NCI-H524 treated with DMSO at 0.1 percent for 48 hours (cell line): Measurements from ENCODE around the gene HECW1.

Experiments
- DNase-seq: peaks from one replicate; lab custom pipeline; 2025; lab: John Stamatoyannopoulos, UW

HECW1 gene

DNA sequence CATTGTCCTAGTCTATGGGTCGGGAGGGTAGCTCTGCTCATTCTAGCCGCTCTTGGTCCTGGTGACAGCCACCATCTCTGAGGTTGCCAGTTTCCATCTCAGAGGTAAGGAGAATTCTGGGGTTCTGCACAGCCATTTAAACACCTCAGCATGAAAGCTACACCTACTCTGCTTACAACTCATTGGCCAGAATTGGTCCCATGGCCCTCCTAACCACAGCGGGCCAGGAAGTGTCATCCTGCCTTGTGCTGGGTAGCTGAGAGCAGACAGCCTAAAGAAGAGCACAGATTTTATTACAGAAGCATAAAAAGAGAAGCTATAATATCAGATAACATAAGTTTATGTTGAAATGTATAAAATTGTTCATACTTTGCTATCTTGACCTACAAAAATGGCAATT is 152.7 kb downstream of the HECW1 start:
- no peak for DNase-seq

DNA sequence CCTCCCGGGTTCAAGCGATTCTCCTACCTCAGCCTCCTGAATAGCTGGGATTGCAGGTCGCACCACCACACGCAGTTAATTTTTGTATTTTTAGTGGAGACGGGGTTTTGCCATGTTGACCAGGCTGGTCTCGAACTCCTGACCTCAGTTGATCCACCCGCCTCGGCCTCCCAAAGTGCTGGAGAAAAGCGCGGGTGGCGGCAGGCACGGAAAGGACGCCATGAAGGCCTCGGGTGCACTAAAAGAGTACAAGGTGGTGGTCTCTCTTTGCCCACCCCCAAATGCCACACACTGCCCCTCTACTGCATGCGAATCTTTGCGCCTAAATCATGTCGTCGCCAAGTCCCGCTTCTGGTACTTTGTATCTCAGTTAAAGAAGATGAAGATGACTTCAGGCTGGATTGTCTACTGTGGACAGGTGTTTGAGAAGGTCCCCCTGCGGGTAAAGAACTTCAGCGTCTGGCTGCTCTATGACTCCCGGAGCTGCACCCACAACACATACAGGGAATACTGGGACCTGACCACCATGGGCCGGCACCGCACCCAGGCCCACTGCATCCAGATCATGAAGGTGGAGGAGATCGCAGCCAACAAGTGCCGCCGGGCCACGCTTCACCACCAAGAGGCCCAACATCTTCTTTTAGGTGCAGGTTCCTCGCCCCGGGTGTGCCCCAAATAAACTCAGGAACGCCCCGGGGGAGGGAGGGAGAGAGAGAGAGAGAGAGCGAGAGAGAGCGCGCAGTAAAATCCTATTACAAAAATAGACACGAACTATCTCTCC is 161.7 kb downstream of the HECW1 start:
- no peak for DNase-seq

DNA sequence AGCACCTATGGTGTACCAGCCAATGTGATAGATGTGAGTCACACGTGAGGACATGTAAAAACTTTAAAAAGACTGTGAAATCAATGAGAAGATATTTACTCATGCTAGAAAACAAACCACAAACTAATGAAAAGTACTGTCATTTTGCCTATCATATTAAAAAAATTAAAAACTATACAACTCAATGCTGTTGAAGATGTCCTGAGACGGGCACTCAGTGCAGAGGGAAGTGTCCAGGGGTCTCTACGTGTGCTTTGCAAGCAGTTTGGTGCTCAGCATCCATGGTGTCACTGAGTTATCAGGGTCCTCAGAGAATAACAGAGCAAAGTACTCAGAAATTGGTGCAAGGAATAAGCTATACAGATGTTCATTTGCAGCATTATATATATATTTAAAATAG is 162.3 kb downstream of the HECW1 start:
- DNase-seq = no peak

DNA sequence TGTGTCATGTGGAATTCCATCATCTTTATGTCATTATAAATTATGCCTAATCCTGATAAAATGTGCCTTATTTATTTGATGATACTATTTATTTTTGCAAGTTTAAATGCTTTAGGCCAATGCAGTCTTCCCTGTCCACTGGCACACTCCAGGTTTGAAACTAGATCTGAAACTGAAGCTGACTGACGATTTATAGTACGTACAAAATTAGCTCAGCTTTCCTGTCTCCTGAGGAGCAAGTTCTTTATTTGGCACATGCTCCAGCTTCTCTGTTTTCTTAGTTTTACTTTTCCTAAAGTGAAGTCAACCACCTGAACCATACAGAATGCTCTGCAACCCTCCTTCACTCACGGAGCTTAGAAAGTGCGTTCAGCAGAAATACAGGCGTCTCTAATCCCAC is 164.1 kb downstream of the HECW1 start:
- no peak for DNase-seq

DNA sequence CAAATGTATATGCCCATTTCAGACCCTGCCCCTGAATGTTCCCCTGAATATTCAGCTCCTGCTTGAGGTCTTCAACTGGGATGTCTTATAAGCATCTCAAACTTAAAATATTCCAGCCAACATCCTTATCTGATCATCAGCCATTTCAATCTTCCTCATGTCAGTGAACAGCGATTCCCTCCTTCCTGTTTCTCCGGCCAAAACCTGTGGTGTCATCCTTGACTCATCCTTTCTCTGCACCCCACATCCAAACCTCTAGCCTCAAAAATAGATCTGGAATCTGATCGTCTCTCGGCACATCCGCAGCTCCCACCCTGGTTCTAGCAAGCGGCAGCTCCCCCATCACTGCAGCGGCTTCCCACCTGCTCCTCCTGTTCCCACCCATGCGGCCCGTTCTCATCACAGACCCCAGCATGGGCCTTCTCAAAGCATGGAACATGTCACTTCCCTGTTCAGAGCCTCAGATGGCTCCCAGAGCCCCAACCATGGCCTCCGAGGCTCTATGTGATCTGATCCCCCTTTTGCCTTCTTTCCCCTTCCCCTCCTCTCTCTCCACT is 165.7 kb downstream of the HECW1 start:
- DNase-seq = no peak

DNA sequence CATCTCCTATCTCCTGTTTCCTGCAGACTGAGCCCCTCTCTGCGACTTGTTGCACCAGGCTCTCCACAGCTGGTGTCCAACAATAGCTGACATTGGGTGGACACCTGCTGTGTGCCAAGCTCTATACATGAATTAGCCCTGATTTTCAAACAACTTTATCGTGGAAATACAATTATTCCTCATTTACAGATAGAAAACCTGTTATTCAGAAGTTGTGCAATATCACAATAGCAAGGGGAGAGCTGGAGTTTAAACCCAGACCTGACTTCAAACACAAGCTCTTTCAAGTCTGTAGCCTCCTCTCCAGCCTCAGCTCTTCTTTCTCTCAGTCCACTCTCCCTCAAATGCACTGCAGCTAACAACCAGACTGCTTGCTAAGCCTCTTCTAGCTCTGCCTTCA is 168.8 kb downstream of the HECW1 start:
- no peak for DNase-seq

DNA sequence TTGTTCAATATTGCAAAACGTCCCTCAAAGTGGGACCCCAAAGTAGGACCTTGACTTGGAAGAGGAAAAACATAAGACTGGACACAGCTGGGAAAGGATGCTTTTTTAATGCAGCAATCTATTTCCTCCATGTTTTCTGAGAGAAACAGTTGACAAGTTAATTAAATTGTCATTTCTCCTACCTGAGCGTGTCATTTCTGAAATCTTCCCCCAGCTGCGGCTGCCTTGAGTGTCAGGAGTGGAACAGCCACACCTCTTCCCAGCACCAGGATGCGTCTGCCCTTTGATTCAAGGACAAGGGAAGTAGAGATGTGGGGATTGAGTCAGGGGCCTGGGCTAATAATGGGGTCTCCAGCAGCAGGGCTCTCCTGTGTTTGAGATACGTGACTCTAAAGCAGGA is 171.3 kb downstream of the HECW1 start:
- DNase-seq = no peak

DNA sequence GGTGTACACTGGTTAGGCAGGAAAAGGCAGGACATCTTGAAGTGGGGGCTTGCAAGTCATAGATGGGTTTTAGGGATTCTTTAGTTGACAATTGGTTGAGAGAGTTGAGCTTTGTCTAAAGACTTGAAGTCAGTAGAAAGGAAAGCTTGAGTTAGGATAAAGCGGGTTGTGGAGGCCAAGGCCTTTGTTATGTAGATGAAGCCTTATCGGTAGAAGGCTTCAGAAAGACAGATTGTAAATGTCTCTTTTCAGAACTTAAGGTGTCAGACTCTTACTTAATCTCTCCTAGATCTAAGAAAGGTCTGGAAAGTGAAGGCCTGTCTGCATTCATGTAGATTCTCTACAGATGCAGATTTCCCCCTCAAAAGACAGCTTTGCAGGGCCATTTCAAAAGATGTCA is 177.4 kb downstream of the HECW1 start:
- no peak for DNase-seq

DNA sequence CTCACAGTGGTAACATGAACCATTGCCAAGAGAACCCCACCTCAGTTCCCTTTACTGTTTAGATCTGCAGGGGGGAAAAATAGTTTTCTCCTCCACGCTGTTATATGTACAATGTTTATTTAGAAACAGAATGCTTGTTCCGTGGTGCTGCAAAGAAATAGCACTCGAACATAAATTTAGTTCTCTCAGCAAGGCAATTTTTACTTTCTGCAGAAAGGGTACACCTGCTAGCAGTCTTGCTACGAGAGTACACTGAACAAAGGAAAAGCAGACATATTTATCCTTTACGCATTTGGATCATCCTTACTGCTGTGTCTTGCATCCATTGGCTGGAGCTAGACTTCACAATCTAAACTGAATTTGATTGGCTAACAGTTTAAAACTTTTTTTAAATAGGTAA is 178.5 kb downstream of the HECW1 start:
- DNase-seq = no peak

DNA sequence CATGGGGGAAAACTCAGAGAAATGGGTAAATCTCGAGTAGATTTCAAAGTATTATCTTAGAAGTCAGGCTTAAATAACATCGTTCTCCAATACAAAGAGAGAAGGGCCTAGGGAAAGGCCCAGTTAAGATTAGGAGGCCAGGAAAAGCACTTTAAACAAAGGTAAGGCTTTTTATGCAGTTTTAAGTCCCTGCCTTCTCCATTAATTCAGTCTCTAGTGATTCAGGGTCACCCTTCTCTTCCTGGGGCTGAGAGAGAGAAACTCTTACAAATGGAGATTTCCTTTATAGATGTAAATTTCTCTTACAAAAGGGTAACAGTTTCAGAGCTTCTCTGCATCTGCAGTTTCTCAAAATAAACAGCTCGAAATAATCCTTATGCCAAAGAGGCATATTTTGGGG is 179.3 kb downstream of the HECW1 start:
- DNase-seq = no peak

DNA sequence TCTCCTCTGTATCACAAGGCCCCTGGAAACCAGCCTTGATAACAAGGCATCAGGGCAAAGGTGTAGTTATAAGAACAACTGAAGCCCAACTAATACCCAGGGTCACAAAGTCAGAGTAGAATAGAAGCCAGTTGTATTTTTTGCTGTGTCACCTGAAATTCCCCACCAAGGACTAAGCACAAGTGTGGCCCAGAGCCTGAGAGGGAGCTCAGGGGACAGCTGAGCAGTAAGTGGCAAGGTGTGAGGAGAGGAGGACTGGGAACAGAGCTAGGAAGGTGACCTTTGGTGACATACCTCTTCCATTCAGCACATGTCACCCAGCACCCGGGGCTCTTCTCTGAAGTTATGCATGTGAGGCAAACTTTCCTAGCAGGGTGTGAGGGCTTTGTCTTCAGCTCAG is 179.9 kb downstream of the HECW1 start:
- no peak for DNase-seq

DNA sequence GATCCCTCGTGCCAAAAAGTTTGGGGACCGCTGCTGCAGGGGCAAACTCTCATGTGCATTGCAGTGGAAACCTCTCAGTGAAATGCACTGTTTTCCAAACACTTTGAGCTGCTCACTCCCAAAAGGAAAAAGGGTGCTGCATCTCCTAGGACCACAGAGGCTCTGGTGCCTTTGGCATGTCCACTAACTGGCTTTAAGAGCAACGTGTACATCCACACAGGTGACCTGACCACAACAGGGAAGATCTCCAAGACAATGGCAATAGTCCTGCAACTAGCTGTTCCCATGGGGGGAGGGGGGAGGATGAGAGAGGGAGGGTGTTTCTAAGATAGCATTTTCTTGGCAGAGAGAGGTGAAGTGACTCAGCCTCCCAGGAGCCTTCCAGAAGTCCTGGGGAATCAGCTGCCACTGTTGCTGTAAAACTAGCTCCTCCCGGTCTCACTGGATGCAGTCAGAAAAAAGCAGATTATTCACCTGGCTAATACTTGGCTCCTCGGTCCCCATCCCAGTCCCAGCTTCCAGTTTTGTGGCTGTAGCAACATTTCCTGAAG is 181.7 kb downstream of the HECW1 start:
- DNase-seq = no peak

DNA sequence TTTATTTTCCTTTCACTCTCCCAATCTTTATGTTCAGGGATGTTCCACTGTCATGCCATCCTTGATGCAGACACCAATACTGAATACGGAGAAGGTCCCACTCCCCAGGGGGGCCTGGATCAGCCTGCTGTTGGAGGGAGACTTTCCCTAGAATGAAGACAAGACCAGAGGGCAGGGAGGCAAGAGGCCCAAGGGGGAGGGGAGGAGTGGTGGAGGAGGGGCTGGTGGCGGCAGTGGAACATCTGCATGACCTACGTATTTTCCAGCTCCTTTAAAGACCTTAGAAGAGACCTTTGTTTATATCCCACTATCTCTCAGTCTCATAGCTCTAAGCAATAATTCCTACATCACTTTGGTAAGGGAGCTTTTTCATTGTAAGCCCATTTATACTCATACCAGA is 183.0 kb downstream of the HECW1 start:
- no peak for DNase-seq

DNA sequence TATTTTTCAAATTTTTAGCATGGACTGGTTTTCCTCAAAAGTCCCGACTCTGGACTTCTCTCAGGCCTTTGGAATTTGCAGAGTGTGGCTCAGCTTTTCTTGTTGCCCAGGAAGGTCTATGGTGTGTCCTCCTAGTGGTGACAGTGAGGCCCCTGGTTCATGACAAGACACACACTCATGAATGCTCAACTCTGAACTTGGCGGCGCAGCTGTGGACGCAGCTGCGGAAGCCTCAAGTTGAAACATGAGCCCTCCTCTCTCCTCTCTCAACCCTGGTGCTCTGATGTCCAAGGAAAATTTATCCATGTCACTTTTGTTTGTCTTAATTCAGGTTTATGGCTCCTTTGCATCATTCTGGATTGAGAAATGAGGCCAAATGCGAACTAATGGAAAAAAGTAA is 183.9 kb downstream of the HECW1 start:
- DNase-seq = no peak

DNA sequence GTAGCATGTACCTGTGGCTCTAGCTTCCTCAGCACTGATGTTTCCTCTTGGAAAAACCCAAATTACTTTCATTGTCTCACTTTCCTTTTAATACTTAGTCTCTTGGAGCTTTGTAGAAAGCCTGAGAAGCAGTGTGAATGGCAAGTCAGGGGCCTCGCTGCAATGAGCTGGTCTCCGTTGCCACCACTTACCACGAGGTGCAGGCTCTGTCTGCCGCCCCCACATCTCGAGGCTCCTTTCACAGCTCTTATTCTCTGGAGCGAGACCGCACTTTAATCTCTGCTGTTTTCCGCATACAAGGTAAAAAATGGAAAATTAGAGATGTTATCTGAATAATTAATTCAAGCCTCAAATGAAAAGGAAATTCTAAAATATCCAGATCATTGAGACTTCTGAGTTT is 186.2 kb downstream of the HECW1 start:
- DNase-seq = no peak

DNA sequence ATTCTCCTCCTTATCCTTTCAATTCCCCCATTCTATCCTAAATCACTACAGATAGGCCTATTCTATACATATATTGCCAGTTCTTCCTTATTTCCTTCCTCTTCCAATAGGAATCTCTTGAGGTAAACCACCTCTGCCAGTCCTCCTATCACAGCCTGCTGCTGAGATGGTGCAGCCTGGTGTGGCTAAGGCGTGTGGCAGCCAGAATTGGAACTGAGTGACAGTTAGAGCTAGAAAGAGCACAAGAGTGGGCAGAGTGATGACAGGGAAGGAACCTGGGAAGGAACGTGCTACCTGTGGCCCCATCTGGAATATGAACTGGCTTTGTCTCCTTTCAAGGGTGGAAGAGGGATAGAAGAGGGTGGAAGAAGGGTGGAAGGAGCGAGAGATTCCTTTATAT is 187.7 kb downstream of the HECW1 start:
- no peak for DNase-seq

DNA sequence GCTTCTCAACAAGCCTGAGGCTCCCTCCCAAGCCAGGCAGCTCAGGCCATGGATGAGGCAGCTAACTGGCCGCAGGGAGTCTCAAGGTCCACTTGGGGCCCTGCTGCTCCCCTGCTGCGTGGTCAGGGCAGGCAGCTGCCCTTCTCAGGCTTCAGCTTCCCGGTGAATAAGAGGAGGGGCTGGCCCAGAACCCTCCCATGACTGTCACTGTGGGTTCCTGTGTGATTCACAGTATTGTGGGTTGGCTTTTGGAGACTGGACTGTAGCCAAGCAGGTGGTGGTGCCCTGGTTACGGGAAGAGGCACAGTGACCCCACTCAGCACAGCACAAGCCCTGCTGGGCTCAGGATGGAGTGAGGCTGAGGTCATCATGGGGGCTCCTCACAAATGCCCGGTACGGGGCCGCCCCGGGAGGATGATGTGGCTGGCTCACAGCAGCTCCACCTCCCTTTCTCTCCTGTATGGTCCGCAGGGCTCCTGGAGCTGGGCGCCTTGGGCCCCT is 189.8 kb downstream of the HECW1 start:
- DNase-seq = no peak

DNA sequence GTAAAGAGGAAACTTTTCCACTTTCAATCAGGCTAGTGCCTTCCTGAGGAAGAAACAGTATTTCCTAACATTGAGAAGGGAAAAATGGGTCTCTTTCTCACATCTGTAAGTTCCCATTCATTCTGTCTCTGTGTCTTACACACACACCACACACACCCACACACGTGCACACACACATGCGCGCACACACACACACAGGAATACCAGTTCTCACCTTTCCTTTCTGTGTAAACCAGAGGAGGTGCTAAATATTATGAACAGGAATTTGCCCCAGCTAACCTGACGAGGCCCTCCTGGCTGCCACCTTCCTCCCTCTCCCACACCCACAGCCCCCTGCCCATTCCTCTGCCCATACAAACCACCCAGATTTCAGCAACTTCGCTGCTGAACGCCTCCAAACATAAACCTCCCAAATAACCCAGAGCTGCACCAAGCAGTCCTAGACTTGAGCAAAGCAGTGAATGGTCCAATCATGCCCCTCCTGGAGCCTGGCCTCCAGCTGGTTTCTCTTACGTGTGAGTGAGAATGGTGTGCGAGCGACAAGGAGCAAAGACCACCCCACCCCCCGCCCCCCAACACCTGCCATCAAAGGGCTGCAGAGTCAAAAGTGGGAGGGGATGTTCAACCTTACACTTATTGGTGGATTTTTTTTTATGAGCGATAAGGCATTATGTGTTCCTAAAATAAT is 190.5 kb downstream of the HECW1 start:
- no peak for DNase-seq

DNA sequence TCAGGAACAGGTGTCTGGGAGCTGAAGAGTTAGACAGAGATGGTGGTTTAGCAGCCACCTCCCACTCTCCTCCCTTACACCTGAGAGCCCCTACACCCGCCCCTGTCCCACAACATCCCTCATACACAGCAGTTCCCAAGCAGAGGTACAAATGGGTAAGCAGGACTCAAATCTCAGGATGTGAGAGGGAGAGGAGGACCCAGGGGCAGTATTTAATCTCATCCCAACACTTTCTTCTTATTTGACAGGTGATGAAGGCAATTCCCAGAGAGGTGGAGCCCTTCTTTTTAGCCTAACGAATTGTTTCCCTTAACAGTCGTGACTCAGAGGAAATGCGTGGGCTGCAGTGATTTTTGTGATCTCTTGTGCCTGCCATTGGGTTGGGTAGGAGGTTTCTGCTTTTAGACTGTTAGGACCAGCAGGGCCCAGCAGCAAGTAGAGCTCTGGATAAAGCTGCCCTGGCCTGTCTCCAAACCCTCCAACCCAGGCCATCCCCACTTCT is 191.3 kb downstream of the HECW1 start:
- DNase-seq = no peak

DNA sequence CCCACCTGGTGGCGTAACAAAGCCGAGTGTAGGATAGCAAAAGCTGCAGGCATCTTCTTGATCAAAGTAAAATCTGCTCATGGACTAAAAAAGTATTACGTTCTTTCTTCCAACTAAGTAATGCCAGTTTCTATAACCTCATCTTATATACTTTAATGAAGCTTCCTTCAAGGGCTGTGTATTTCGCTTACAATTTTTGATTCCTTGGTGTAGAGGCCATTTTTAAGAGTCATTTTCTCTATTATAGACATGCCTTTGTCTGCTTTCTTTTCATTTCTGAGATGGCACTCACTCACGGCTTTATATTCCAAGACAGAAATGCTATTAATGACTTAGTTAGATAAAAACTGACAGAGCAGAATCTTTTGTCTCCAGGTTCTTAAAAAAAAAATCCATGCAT is 194.0 kb downstream of the HECW1 start:
- DNase-seq = no peak

DNA sequence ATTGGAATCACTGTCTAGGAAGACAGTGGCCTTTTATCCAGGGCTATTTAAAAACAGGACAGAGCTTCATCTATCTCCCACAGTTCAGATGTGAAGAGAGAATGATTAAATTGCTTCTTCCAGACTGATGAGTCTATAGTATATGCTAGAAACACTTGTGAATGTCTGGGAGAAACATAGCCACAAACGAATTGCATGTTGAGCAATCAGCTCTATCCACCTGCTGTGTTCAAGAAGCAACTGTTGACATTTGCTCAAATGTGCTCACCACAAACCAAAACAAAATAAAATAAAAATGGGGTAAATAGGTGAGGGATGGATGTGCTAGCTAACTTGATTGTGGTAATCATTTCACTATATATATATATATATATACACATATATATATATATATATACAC is 195.1 kb downstream of the HECW1 start:
- no peak for DNase-seq

DNA sequence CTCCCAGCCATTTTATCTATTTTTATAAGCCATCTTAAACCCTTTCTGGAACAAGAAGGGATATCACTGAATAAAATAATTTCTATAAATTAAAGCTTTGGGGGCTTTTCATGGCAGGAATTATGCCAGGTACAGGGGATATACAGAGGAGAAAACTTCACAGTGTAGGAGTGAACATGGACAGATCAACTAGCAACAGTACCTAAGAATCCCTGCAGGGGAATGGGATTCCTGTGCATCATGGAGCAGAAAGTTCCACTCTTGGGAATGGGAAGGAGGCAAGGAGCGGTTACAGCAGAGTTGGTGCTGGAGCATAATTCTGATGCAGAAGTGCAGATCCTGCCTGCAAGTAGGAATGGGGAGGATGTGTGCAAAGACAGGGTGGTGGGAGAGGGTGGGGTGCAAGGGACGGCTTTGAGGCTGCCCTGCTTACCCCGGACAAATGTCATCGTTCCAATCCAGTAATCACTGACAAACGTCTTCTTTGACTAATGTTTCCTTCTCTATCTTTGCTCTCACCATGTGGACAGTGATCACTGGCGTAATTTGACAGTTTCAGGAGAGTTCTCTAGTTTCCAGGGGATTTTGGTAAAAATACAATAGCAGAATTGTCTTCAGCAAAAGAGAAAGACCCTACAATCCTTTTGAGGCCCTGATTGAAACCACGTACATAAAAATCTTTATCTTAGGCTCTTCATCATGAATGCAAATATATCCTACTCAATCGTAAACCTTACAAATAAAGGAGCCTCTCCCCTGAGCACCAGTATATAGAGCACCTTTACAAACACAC is 196.7 kb downstream of the HECW1 start:
- no peak for DNase-seq
